Upper lobe of right lung (tissue), 1 donor: ENCODE results near the gene YWHAG. TPM values are rescaled to one million over a fixed set of nuclear protein-coding genes. Genes with fewer than 3 reads are reported as not detected.

Experiments used
- ATAC-seq: fragments of 200-7000 bp; cut with Tn5 transposase; one replicate; pipeline ENCODE4 v1.9.1; 2020; ENCODE audit warnings: mild to moderate bottlenecking, moderate library complexity
- DNase-seq: peaks from one replicate; pipeline ENCODE4 v3.0.0-alpha.2; 2020
- H3K27ac ChIP-seq: fragments of 200-600 bp; one replicate; pipeline ENCODE4 v1.8.0; 2022
- H3K27me3 ChIP-seq: fragments of 200-600 bp; one replicate; pipeline ENCODE4 v1.8.0; 2022; ENCODE audit warnings: mild to moderate bottlenecking
- H3K36me3 ChIP-seq: fragments of 200-600 bp; one replicate; pipeline ENCODE4 v1.8.0; 2022
- H3K4me1 ChIP-seq: fragments of 200-600 bp; one replicate; pipeline ENCODE4 v1.8.0; 2022
- H3K4me3 ChIP-seq: fragments of 200-600 bp; one replicate; pipeline ENCODE4 v1.8.0; 2022; ENCODE audit warnings: mild to moderate bottlenecking
- H3K9me3 ChIP-seq: fragments of 200-600 bp; one replicate; pipeline ENCODE4 v1.8.0; 2022
- intact Hi-C: fragments of 100-400 bp; cut with DNase I; formaldehyde crosslinking; loops from one replicate; pipeline ENCODE4 v1.11.0; 2022
- total RNA-seq: library from RNA; stranded (reverse); fragmentation: NEBNext Ultra II Directional; extraction: Animal tissue kit (Norgen Biotek cat#: 25700); gene quantifications from one replicate; pipeline ENCODE4 v1.2.1, GENCODE V29; 2021
- TF ChIP-seq, protein P1 (sequence below): fragments of 200-600 bp; IDR thresholded peaks from one replicate; pipeline ENCODE4 v1.8.0; 2022; ENCODE audit warnings: antibody characterized with exemption
- donor health status: DM: no; HTN: yes; CAD: no; lungs with severe emphysema.

YWHAG gene
- total RNA-seq, 1 donor from 2014 or later: 102 TPM

DNA sequence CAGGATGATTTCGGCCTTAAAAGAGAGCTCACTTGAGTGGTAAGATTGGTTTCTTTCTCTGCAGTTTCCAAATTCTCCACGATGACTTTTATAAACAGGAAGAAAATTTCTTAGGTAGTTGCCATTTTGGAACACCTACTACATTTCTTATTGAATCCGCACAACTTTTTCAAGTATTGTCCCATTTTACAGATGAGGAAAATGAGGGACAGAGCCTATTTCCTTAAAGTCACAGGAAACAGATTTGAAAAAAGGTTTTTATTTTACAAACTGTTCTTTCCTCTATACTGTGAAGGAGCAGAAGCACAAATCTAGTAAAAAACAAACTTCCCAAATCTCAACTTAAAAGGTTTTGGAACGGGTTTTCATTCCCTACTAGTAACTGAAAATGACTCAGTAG lies 2.7 kb downstream of the YWHAG start:
- H3K4me1 ChIP-seq: peaks cover 39% of the 10 kb centered on the region
- H3K27me3 ChIP-seq: no peaks in the 10 kb centered on the region
- no peaks in the 10 kb centered on the region for H3K9me3 ChIP-seq
- intact Hi-C loops: no loop called here
- peaks cover 8% of the 10 kb centered on the region for H3K36me3 ChIP-seq
- no peak overlapping the region for H3K4me3 ChIP-seq
- TF ChIP-seq, protein P1, sequence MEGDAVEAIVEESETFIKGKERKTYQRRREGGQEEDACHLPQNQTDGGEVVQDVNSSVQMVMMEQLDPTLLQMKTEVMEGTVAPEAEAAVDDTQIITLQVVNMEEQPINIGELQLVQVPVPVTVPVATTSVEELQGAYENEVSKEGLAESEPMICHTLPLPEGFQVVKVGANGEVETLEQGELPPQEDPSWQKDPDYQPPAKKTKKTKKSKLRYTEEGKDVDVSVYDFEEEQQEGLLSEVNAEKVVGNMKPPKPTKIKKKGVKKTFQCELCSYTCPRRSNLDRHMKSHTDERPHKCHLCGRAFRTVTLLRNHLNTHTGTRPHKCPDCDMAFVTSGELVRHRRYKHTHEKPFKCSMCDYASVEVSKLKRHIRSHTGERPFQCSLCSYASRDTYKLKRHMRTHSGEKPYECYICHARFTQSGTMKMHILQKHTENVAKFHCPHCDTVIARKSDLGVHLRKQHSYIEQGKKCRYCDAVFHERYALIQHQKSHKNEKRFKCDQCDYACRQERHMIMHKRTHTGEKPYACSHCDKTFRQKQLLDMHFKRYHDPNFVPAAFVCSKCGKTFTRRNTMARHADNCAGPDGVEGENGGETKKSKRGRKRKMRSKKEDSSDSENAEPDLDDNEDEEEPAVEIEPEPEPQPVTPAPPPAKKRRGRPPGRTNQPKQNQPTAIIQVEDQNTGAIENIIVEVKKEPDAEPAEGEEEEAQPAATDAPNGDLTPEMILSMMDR: no peak
- no peak for DNase-seq
- no peak for ATAC-seq
- no peak overlapping the region for H3K27ac ChIP-seq

DNA sequence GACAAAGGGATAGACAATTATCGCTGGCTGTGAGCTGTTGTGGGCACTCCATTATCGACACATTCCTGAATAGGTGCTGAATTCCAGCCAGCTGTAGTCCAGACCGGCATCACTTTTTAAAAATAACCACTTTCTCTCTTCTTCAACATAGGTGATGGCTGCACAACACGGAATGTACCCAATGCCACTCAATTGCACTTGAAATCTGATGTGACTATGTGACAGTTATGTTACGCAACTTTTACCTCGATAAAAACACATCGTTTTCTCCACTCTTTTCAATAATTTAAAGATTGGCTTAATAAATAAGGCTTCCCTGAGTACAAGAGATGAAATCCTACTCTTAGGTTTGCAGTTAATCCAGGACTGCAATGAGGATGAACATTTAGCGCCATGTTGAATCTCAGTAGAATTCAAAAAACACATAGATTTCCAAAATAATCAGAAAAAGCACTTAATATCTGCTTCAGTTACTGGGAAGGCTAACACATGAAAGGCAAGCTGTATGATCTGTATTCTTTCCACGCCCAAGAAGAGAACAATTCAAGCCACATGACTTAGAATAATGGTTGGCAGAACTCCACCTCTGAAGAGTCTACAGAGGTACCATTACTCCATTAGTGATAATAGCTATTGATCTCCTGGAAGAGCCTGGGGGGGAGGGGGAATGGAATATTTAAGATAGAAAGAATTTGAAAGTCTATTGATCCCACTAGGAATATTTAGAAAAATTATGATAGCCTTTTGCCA lies 3.6 kb downstream of the YWHAG start:
- no peak overlapping the region for H3K4me3 ChIP-seq
- ATAC-seq (no peak), DNase-seq (no peak)
- H3K36me3 ChIP-seq: peaks cover 14% of the 10 kb centered on the region
- intact Hi-C loops: no loop called here
- TF ChIP-seq, protein P1: no peak
- H3K4me1 ChIP-seq: peaks cover 35% of the 10 kb centered on the region
- no peaks in the 10 kb centered on the region for H3K27me3 ChIP-seq
- H3K9me3 ChIP-seq: no peaks in the 10 kb centered on the region
- no peak overlapping the region for H3K27ac ChIP-seq

DNA sequence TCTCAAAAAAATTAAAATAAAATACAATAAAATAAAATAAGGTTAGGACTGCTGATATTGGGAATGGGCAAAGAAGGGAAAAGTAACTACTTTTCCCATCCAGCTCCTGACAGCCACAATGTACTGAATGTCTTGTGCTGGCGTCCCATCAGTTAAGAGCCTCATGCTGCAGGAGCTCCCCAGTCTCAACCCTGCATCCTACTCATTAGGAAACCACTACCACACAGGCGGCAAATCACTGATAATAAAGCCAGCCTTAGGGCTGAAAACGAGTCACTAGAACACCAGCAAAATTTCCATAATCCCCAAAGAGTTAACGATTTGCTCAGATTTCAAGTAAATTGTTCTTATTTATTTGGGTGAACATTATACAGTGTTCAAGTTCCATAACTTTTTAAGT lies 4.3 kb downstream of the YWHAG start:
- DNase-seq (no peak), ATAC-seq (no peak)
- Histone ChIP-seq H3K4me1 (peaks cover 29% of the 10 kb centered on the region), H3K27me3 (no peaks in the 10 kb centered on the region), H3K4me3 (no peak overlapping the region), H3K27ac (no peak overlapping the region), H3K36me3 (peaks cover 20% of the 10 kb centered on the region), H3K9me3 (no peaks in the 10 kb centered on the region)
- intact Hi-C loops: no loop called here
- TF ChIP-seq, protein P1: no peak

DNA sequence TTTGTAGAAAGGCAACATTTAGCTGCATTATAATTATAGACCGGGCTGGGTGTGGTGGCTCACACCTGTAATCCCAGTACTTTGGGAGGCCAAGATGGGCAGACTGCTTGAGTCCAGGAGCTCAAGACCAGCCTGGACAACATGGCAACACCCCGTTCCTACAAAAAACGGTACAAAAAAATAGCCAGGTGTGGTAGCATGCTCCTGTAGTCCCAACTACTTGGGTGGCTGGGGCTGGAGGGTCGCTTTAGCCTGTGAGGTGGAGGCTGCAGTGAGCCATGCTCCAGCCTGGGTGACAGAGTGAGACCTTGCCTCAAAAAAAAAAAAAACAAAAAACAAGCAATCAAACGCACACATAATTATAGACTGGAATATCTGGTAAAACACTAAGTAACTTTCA lies 5.0 kb downstream of the YWHAG start:
- DNase-seq (no peak), ATAC-seq (no peak)
- peaks cover 30% of the 10 kb centered on the region for H3K4me1 ChIP-seq
- intact Hi-C loops: no loop called here
- no peaks in the 10 kb centered on the region for H3K9me3 ChIP-seq
- H3K4me3 ChIP-seq: no peak overlapping the region
- no peaks in the 10 kb centered on the region for H3K27me3 ChIP-seq
- TF ChIP-seq, protein P1: no peak
- no peak overlapping the region for H3K27ac ChIP-seq
- H3K36me3 ChIP-seq: peaks cover 23% of the 10 kb centered on the region

DNA sequence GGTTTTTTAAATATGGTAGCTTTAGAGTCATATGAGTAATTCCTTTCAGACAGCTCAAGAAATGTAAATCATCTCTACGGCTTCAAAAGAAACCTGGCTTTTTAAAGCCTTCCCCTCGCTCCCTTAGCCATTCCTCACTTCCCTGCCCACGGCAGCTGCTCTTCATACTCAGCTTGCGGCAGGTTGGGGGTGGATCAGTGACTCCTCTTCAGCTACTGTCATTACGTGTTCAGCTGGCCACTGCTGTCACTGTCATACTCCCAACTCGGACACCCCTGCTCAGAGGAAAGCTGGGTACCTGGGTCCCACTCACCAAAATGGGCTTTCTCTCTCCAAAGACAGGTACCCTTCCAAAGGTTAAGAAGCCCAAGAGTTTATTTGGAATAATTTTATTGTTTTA lies 6.6 kb downstream of the YWHAG start:
- ATAC-seq (no peak), DNase-seq (no peak)
- Histone ChIP-seq H3K27ac (no peak overlapping the region), H3K4me3 (no peak overlapping the region), H3K36me3 (peaks cover 26% of the 10 kb centered on the region), H3K27me3 (no peaks in the 10 kb centered on the region), H3K4me1 (peaks cover 40% of the 10 kb centered on the region), H3K9me3 (no peaks in the 10 kb centered on the region)
- intact Hi-C loops: no loop called here
- TF ChIP-seq, protein P1: no peak
